Tibial artery (tissue), 4 donors: ENCODE data around the gene TMEM167A.

Experiments
- DNase-seq, 2 donors: peaks; one replicate each; pipeline ENCODE4 v3.0.0-alpha.2; 2019
- H3K27ac ChIP-seq, 2 donors: fragments of 200-600 bp; sonication (generic) in 1 of 2; 1 replicate in 1 of 2; 2 replicates in 1 of 2; pipeline ENCODE4 v1.5.1; 2018 to 2019; ENCODE audit warnings: mild to moderate bottlenecking in 1 of 2
- H3K27me3 ChIP-seq, 2 donors: fragments of 200-600 bp; sonication (generic) in 1 of 2; one replicate each; pipeline versions ENCODE4 v1.5.1 to v1.6.0; 2016 to 2019
- H3K36me3 ChIP-seq, 3 donors: fragments of 200-600 bp; sonication (generic) in 2 of 3; one replicate each; pipeline ENCODE4 v1.5.1; 2016 to 2019; ENCODE audit warnings: mild to moderate bottlenecking in 2 of 3
- H3K4me1 ChIP-seq, 4 donors: fragments of 200-600 bp; sonication (generic) in 2 of 4; 1 replicate in 3 of 4; 2 replicates in 1 of 4; pipeline ENCODE4 v1.5.1; 2016 to 2019
- H3K4me3 ChIP-seq, 2 donors: fragments of 200-600 bp; sonication (generic) in 1 of 2; 1 replicate in 1 of 2; 2 replicates in 1 of 2; pipeline ENCODE4 v1.5.1; 2018 to 2019; ENCODE audit warnings: mild to moderate bottlenecking in 2 of 2
- H3K9me3 ChIP-seq, 3 donors: fragments of 200-600 bp; sonication (generic) in 1 of 3; one replicate each; pipeline ENCODE4 v1.5.1; 2016 to 2019
- CTCF ChIP-seq, 2 experiments: fragments of 200-600 bp in 1 of 2; fragments of 450-650 bp in 1 of 2; IDR thresholded peaks; one replicate each; pipeline ENCODE4 v1.5.1; 2017 to 2019; ENCODE audit warnings: antibody characterized with exemption in 2 of 2, mild to moderate bottlenecking in 1 of 2, moderate library complexity in 1 of 2
- intact Hi-C: fragments of 100-400 bp; cut with DNase I; formaldehyde crosslinking; loops from one replicate; pipeline ENCODE4 v1.15.0; 2023; ENCODE audit warnings: low total_unique reads

Gene TMEM167A

DNA sequence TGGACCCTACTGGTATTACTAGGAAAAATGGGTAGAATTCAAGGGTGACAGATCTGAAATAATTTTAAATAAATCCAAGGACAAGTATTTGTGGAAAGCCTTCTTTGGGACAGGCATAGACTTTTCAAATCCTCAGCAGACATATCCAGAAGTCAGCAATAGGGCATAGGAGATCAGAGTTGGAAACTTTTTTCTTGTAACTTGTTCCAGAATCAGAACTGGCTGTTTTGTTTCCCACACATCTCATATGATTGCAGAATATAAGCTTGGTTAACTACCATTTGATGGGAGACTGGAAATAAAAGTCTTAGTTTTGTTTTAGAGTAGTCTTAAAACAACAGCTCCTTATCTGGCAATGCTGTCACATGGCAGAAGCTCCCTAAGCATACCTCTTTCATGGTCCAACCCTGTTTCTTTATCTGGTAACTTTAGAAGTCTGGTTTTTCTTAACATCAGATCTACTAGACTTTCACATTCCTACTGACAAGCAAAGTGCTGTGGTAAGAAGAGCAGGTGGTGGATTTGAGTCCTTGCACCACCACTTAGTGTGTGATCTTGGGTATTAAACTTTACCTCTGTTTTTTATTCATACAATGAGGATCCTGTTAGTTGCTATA, 25.3 kb upstream of the TMEM167A start:
- Histone ChIP-seq H3K9me3 (no peaks in the 10 kb centered on the region), H3K27me3 (no peaks in the 10 kb centered on the region), H3K4me3 (no peak overlapping the region), H3K4me1 (peaks cover 0 to 12% (median 0%) of the 10 kb centered on the region in 4 donors), H3K36me3 (no peaks in the 10 kb centered on the region), H3K27ac (no peak overlapping the region)
- no peak for DNase-seq
- no peak for TF ChIP-seq CTCF (IDR thresholded peaks at IDR 0.05)
- intact Hi-C loops, result no loop called here

- Histone ChIP-seq H3K4me1 (peaks cover 0 to 19% (median 0%) of the 10 kb centered on the region in 4 donors), H3K4me3 (no peak overlapping the region), H3K36me3 (no peaks in the 10 kb centered on the region), H3K27me3 (no peaks in the 10 kb centered on the region), H3K9me3 (no peaks in the 10 kb centered on the region), H3K27ac (no peak overlapping the region)
- intact Hi-C loops, result no loop called here
- DNase-seq, result no peak
- no peak for TF ChIP-seq CTCF (IDR thresholded peaks at IDR 0.05)
Measured at GRCh38 chr5:83101514-83101913, 24.3 kb upstream of the TMEM167A start.

DNA sequence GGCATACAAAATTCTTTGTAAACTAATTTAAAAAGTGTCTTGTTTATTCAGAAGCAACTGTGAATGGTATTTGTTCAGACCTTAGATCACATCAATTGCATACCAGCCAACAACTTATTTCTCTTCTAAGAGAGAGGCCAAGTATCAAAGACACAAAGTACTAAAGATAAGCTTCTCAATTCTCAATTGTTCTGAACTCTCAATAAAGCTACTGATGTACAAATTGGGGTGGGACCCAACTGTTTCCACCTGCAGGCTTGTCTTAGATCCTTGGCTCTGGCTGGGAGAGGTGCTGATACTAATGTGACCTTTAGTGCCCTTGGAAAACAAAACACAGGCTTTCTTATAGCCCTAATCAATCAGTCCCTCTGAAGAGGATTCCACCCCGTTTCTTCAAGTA, 22.3 kb upstream of the TMEM167A start:
- no peak overlapping the region for H3K4me3 ChIP-seq
- intact Hi-C loops, result no loop called here
- no peak overlapping the region for H3K27ac ChIP-seq
- H3K9me3 ChIP-seq, result no peaks in the 10 kb centered on the region
- no peaks in the 10 kb centered on the region for H3K27me3 ChIP-seq
- peaks cover 0 to 24% (median 0%) of the 10 kb centered on the region in 4 donors for H3K4me1 ChIP-seq
- no peaks in the 10 kb centered on the region for H3K36me3 ChIP-seq
- DNase-seq, result no peak
- no peak for TF ChIP-seq CTCF (IDR thresholded peaks at IDR 0.05)

DNA sequence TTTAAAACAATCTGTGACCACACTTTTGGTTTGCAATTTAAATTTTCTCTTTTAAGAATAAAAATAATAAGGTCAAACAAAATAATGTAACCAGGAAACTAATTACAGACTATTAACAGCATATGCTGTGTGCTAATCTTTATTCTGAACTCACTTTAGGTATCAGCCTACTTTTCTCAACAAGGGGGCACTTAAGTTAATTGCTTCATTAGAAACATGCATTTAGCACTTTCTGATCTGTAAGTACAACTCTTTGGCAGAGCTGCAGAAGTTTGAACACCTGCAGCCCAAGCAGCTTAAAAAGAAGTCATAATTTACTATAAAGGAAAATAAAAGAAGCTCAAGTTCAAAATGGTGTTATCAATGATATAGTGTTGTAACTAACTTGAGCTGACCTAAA, 21.8 kb upstream of the TMEM167A start:
- H3K4me1 ChIP-seq, result peaks cover 0 to 24% (median 0%) of the 10 kb centered on the region in 4 donors
- TF ChIP-seq CTCF (IDR thresholded peaks at IDR 0.05), result no peak
- H3K27ac ChIP-seq, result no peak overlapping the region
- no peaks in the 10 kb centered on the region for H3K9me3 ChIP-seq
- no peak for DNase-seq
- intact Hi-C loops, result no loop called here
- H3K27me3 ChIP-seq, result no peaks in the 10 kb centered on the region
- H3K4me3 ChIP-seq, result no peak overlapping the region
- no peaks in the 10 kb centered on the region for H3K36me3 ChIP-seq

- peaks cover 0 to 11% (median 0%) of the 10 kb centered on the region in 3 donors for H3K9me3 ChIP-seq
- H3K36me3 ChIP-seq, result no peaks in the 10 kb centered on the region
- peaks cover 0 to 24% (median 0%) of the 10 kb centered on the region in 4 donors for H3K4me1 ChIP-seq
- H3K27me3 ChIP-seq, result no peaks in the 10 kb centered on the region
- H3K27ac ChIP-seq, result no peak overlapping the region
- TF ChIP-seq CTCF (IDR thresholded peaks at IDR 0.05), result no peak
- intact Hi-C loops, result no loop called here
- no peak overlapping the region for H3K4me3 ChIP-seq
- no peak for DNase-seq
Measured at GRCh38 chr5:83097689-83098231, 20.6 kb upstream of the TMEM167A start.
